Peyer's patch (tissue), 4 donors: ENCODE measurements around the gene CWH43. TPM values are rescaled to one million over a fixed set of nuclear protein-coding genes. Genes with fewer than 3 reads are reported as not detected.
A peak's percentile ranks its signal among the peaks of the same experiment; 100 is the strongest.
"Not testable (repeated sequence)": the region's sequence is repeated elsewhere in the genome, so short reads cannot be mapped to it uniquely, and the experiment has no call there.

ENCODE experiments used
- DNase-seq, 3 donors: peaks; one replicate each; pipeline ENCODE4 v3.0.0-alpha.2; 2017 to 2019
- H3K27ac ChIP-seq, 4 donors: fragments of 200-600 bp; sonication (generic); one replicate each; pipeline ENCODE4 v1.5.1; 2016 to 2019
- H3K27me3 ChIP-seq, 2 donors: fragments of 200-600 bp; sonication (generic); one replicate each; pipeline ENCODE4 v1.5.1; 2019
- H3K36me3 ChIP-seq, 3 donors: fragments of 200-600 bp; sonication (generic); one replicate each; pipeline ENCODE4 v1.5.1; 2016 to 2019
- H3K4me1 ChIP-seq, 4 donors: fragments of 200-600 bp; sonication (generic); one replicate each; pipeline ENCODE4 v1.5.1; 2016 to 2019
- H3K4me3 ChIP-seq, 4 donors: fragments of 200-600 bp; sonication (generic); 1 replicate in 3 of 4; 2 replicates in 1 of 4; pipeline ENCODE4 v1.5.1; 2016 to 2019; ENCODE audit warnings: mild to moderate bottlenecking in 1 of 4
- H3K9me3 ChIP-seq, 4 donors: fragments of 200-600 bp; sonication (generic); one replicate each; pipeline ENCODE4 v1.5.1; 2016 to 2019; ENCODE audit warnings: mild to moderate bottlenecking in 1 of 4
- small RNA-seq, 2 donors: library from RNA; depleted of rRNA; stranded (forward); fragments of <200 nt; gene quantifications; one replicate each; pipeline ENCODE3, GENCODE V24; 2016
- total RNA-seq, 4 donors: library from RNA; depleted of rRNA; stranded (reverse); fragments of >200 nt; gene quantifications; one replicate each; pipeline ENCODE4 v1.1.0, GENCODE V29; 2016

The CWH43 gene
- total RNA-seq, 4 donors from 2014 or later, result 0.70 TPM; not detected in 3

- peaks cover 0 to 36% (median 4%) of the 10 kb centered on the region in 4 donors for H3K9me3 ChIP-seq
- H3K27me3 ChIP-seq, H3K27ac ChIP-seq, H3K4me1 ChIP-seq, DNase-seq, H3K36me3 ChIP-seq, H3K4me3 ChIP-seq: not testable (repeated sequence)
Observed at GRCh38 chr4:49103436-49104136, 117.5 kb downstream of the CWH43 start.

GRCh38 chr4:49104231-49104930, 118.3 kb downstream of the CWH43 start:
- H3K9me3 ChIP-seq, result peaks cover 0 to 33% (median 5%) of the 10 kb centered on the region in 4 donors
- not testable (repeated sequence) for H3K36me3 ChIP-seq, DNase-seq, H3K4me3 ChIP-seq, H3K27ac ChIP-seq, H3K4me1 ChIP-seq, H3K27me3 ChIP-seq

- H3K27ac ChIP-seq, H3K4me3 ChIP-seq, H3K36me3 ChIP-seq, DNase-seq, H3K4me1 ChIP-seq, H3K27me3 ChIP-seq: not testable (repeated sequence)
- peaks cover 0 to 34% (median 5%) of the 10 kb centered on the region in 4 donors for H3K9me3 ChIP-seq
Observed at GRCh38 chr4:49105248-49105904, 119.3 kb downstream of the CWH43 start.

GRCh38 chr4:49107262-49107661, 121.2 kb downstream of the CWH43 start:
- H3K9me3 ChIP-seq, result peaks cover 0 to 38% (median 5%) of the 10 kb centered on the region in 4 donors

GRCh38 chr4:49108183-49108978, 122.3 kb downstream of the CWH43 start:
- H3K4me3 ChIP-seq, H3K27me3 ChIP-seq, H3K36me3 ChIP-seq, H3K27ac ChIP-seq, H3K4me1 ChIP-seq: not testable (repeated sequence)
- peak in 2 of 3 donors; percentile 24 to 44 for DNase-seq
- H3K9me3 ChIP-seq, result peaks cover 0 to 38% (median 5%) of the 10 kb centered on the region in 4 donors

More at GRCh38 chr4:49107262-49107661, 121.2 kb downstream of the CWH43 start:
- H3K4me3 ChIP-seq, H3K4me1 ChIP-seq, H3K27ac ChIP-seq, H3K27me3 ChIP-seq, DNase-seq, H3K36me3 ChIP-seq: not testable (repeated sequence)

- not testable (repeated sequence) for H3K4me3 ChIP-seq, H3K36me3 ChIP-seq, H3K27ac ChIP-seq, DNase-seq, H3K4me1 ChIP-seq, H3K27me3 ChIP-seq
- H3K9me3 ChIP-seq, result peaks cover 0 to 41% (median 5%) of the 10 kb centered on the region in 4 donors
Observed at GRCh38 chr4:49109567-49110166, 123.6 kb downstream of the CWH43 start.

- not testable (repeated sequence) for H3K27me3 ChIP-seq, H3K4me3 ChIP-seq, DNase-seq, H3K27ac ChIP-seq, H3K4me1 ChIP-seq, H3K36me3 ChIP-seq
- peaks cover 0 to 41% (median 5%) of the 10 kb centered on the region in 4 donors for H3K9me3 ChIP-seq
Observed at GRCh38 chr4:49110579-49110978, 124.5 kb downstream of the CWH43 start.

Small RNAs within 50 kb of the gene (small RNA-seq; reads per million reads assigned to genes)
- 0 reads per million in 2 donors for gene AC020593.1

Other genes starting within 250 kb of the CWH43 start
- 100 to 1,000 TPM; 220 to 253 (median 241) TPM for gene FRYL, start 206.0 kb upstream of the CWH43 start, total RNA-seq
- 100 to 1,000 TPM in 1 of 4 donors, 10 to 100 TPM in 3; 63.5 to 120 (median 76.5) TPM for gene OCIAD1, start 155.2 kb upstream of the CWH43 start, total RNA-seq
- 100 to 1,000 TPM in 1 of 4 donors, 10 to 100 TPM in 3; 53.4 to 107 (median 65.7) TPM for gene OCIAD2, start 79.5 kb upstream of the CWH43 start, total RNA-seq